ENCODE data around the gene SPATA31D3.
"Not testable (repeated sequence)": the region's sequence is repeated elsewhere in the genome, so short reads cannot be mapped to it uniquely, and the experiment has no call there.

Gene SPATA31D3

DNA sequence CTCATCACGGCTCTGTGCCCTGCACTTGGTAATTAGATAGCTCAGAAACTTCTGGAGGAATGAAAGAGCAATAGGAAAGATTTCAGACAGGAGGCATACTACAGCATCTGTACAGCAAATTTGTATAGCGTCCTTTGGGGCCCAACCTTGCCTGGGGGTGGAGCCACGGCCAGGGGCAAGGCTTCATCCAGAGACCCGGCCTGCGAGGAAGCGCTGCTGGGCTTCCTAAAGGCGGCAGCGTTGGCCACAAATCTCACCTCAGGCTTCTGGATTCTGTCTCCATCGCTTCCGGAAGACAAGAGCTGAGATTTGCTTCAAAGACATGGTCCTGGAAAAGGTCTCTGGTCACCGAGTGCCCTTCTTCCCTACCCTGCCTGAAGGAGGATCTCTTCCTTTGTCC, 33.1 kb downstream of the SPATA31D3 start:
- DNase-seq (ENCODE audit: low read depth in 2 of 2, low spot score in 1 of 2), result no peak

DNA sequence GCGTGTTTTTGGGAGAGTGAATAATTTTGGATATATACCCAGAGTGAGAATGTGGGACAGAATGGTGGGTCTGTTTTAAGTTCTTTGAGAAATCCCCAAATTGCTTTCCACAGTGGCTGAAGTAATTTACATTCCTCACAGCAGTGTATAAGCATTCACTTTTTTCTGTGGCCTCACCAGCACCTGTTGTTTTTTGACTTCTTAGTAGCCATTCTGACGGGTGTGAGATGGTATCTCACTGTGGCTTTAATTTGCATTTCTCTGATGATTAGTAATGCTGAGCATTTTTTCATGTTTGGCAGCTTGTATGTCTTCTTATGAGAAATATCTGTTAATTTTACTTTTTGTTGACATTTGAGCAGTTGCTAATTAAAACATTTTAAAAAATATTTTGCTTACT, 35.9 kb downstream of the SPATA31D3 start:
- DNase-seq (ENCODE audit: low read depth in 2 of 2, low spot score in 1 of 2), result no peak

DNA sequence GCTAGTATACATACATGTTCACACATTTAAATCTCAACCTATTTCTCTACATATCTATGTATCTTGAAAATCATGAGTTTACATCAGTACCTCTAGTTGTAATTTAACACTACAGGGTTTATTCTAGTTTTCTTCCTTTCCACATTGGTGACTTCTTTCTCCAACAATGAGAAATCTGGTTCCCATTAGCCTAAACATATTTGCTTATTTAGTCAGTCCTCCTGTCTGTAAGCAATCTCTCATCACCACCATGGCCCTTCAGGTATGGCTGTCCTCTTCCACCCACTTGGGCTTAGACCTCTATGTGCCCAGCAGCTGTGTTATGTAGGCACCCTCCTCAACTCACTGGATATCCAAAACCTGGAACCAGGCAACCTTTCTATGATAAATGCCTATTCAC, 37.3 kb downstream of the SPATA31D3 start:
- DNase-seq (ENCODE audit: low read depth in 2 of 2, low spot score in 1 of 2), result no peak

DNA sequence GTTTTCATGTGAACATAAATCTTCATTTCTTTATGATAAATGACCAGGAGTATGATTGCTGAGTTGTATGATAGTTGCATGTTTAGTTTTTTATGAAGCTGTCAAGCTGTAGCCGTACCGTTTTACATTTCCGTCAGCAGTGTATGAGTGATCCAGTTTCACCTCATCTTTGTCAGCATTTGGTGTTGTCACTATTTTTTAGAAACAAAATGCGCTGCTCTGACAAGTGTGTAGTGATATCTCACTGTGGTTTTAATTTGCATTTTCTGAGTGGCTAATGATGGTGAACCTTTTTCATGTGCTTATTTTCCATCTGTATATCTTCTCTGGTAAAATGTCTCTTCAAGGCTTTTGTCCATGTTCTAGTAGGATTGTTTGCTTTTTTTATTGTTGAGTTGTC, 38.6 kb downstream of the SPATA31D3 start:
- no peak for DNase-seq (ENCODE audit: low read depth in 2 of 2, low spot score in 1 of 2)

DNA sequence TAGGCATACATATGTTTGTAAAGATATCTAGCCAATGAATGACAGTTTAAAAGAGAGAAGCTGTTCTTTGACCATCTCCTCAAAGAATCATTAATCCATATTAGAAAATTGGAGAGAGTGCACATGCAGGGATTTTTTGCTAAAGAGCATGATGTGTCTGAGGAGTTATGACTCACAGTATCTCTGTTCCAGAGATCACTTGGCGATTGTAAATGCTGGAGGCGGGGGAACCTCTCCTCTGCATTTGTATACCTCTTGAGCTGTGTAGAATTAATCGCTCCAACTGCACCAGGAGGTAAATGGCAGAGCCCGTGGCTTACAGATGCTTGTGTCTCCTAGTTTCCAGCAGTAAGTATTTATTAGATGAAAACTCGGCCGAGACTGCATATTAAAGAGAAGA, 41.6 kb downstream of the SPATA31D3 start:
- no peak for DNase-seq (ENCODE audit: low read depth in 2 of 2, low spot score in 1 of 2)

DNA sequence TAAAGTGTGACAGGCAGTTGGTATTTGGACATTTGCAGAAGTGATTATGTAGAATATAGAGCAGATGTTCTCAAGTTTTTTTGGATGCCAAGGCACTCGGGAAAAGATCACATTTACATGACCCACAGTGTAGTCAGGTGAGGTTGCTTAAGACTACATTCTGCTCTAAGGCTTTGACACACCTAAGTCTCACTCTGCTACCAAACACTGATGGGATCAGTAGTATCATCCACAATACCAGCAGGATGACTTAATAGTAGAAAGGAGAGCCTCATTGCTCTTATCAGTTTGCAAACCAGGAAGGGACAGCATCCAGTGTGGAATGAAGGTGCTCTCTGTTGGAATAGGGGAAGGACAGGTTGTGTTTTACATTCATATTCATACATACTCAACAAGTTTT, 42.8 kb downstream of the SPATA31D3 start:
- DNase-seq (ENCODE audit: low read depth in 2 of 2, low spot score in 1 of 2), result no peak

DNA sequence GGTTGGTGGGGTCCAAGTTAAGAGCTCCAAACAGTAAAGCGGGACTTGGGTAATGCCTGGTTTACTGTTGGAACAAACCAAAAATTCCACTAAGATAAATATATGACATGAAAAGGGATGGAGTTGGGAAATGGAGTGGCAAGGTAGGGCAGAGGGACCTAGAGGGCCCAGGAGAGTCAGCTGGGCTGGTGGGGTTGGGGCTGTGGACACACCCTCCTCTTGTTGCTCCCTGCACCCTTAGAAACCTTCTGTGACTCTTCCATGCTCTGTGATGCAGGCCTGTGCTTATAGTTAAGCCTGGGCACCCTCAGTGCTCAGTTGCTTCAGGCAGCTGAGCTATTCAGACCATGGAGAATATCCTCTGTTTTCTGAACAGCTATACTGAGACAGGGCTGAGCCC, 45.2 kb downstream of the SPATA31D3 start, which contains the start of gene SPATA31D1:
Gene SPATA31D1, plus strand, starts transcription at position 301 of the 400 bp plus-strand sequence. Its CDS starts 47 bp downstream, at position 348.
- DNase-seq (ENCODE audit: low read depth in 2 of 2, low spot score in 1 of 2), result not testable (repeated sequence)

DNA sequence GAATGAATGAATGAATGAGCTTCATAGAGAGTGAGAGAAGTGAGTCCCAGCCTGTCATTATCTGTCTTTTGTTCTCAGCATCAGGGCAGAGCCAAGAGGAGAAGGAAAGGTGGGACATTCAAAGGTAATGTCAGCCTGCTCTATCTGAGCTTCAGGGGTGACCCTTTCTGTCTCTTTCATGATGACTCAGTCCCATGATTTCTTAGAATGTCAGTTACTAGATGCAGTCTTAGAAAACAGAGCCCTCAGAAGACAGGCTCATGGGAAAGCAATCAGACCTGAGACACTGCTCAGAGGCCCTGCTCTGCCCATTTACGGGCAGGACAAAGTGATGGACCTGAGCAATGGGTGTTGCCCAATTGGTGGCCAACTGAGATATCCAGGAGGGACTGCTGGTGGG, 46.4 kb downstream of the SPATA31D3 start:
- no peak for DNase-seq (ENCODE audit: low read depth in 2 of 2, low spot score in 1 of 2)

DNA sequence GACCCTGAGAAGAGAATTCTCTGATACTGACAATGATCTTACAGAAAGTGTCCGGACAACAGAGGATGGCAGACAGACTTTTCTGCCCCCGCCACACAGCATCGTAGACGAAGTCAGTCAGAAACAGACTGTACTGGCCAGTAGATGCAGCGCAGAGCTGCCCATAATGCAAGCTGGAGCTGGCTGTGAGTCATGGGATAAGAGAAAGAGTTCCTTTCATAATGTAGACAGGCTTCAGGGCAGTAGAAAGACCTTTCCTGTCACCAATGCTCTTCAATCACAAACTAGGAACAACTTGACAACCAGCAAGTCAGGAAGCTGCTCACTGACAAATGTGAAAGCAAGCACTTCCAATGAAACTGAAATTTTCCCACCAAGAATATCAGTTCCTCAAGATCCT, 50.4 kb downstream of the SPATA31D3 start:
- DNase-seq (ENCODE audit: low read depth in 2 of 2, low spot score in 1 of 2), result no peak

All from stimulated activated CD8-positive, alpha-beta memory T cell treated with anti-CD3 and anti-CD28 coated beads, Interleukin-4, amount 100 ng/mL, for 4 hours (primary cell).